DND-41 (cell line): ENCODE results near the gene NR2F6.

Experiments used
- ATAC-seq: fragments of 200-7000 bp; cut with Tn5 transposase; 3 replicates; pipeline ENCODE4 v1.9.1; 2021; ENCODE audit warnings: low read depth; ENCODE audit not compliant: insufficient read depth
- DNase-seq: peaks from one replicate; pipeline ENCODE4 v3.0.0-alpha.2; 2020
- H2AFZ ChIP-seq: 2 replicates; pipeline ENCODE4 v1.6.0; 2012; ENCODE audit warnings: low read depth, low read length
- H3K27ac ChIP-seq: 2 replicates; pipeline ENCODE4 v1.5.1; 2012; ENCODE audit warnings: low read length, inconsistent platforms
- H3K27me3 ChIP-seq: fragments of 200-600 bp; sonication (generic); 2 replicates; pipeline ENCODE4 v1.6.0; 2012; ENCODE audit warnings: low read length, mild to moderate bottlenecking, inconsistent platforms; ENCODE audit not compliant: insufficient read depth, poor library complexity
- H3K36me3 ChIP-seq: 2 replicates; pipeline ENCODE4 v1.5.1; 2012; ENCODE audit warnings: low read length, inconsistent platforms; ENCODE audit not compliant: insufficient read depth
- H3K4me1 ChIP-seq: 2 replicates; pipeline ENCODE4 v1.5.1; 2012; ENCODE audit warnings: mild to moderate bottlenecking, low read length; ENCODE audit not compliant: insufficient read depth
- H3K4me2 ChIP-seq: 2 replicates; pipeline ENCODE4 v1.6.0; 2012; ENCODE audit warnings: mild to moderate bottlenecking, moderate library complexity, low read length, inconsistent platforms; ENCODE audit not compliant: insufficient read depth
- H3K4me3 ChIP-seq, 2 experiments: fragments of 200-600 bp in 1 of 2; shearing (Covaris generic) in 1 of 2; 2 replicates each; pipeline ENCODE4 v1.5.1; 2012 to 2016; ENCODE audit warnings: inconsistent platforms in 2 of 2, low read length in 2 of 2, mild to moderate bottlenecking in 2 of 2, low read depth in 1 of 2, moderate library complexity in 1 of 2
- H3K79me2 ChIP-seq: 2 replicates; pipeline ENCODE4 v1.6.0; 2012; ENCODE audit warnings: low read length, inconsistent platforms; ENCODE audit not compliant: insufficient read depth
- H3K9ac ChIP-seq: 2 replicates; pipeline ENCODE4 v1.6.0; 2012; ENCODE audit warnings: low read depth, mild to moderate bottlenecking, inconsistent platforms, low read length, moderate library complexity
- H3K9me3 ChIP-seq: 2 replicates; pipeline ENCODE4 v1.5.1; 2012; ENCODE audit warnings: low read length, moderate library complexity, mild to moderate bottlenecking, inconsistent platforms; ENCODE audit not compliant: insufficient read depth, severe bottlenecking
- H4K20me1 ChIP-seq: 2 replicates; pipeline ENCODE4 v1.6.0; 2012; ENCODE audit warnings: low read length; ENCODE audit not compliant: insufficient read depth
- CTCF ChIP-seq: IDR thresholded peaks from 2 replicates; pipeline ENCODE4 v1.5.1; 2012; ENCODE audit warnings: borderline replicate concordance, low read length, moderate library complexity, mild to moderate bottlenecking; ENCODE audit not compliant: poor library complexity, severe bottlenecking; ENCODE audit errors: extremely low read depth
- EZH2 ChIP-seq: IDR thresholded peaks from 3 replicates; pipeline ENCODE4 v1.6.1; 2012; ENCODE audit warnings: borderline replicate concordance, low read depth, mild to moderate bottlenecking, moderate library complexity, low read length, inconsistent platforms; ENCODE audit not compliant: severe bottlenecking

The NR2F6 gene

GRCh38 chr19:17235971-17236777 lies 9.5 kb downstream of the NR2F6 start:
- TF ChIP-seq CTCF (no peak), EZH2 (no peak)
- Histone ChIP-seq H2AFZ (peak overlapping the region; percentile 77), H3K36me3 (peaks cover 36% of the 10 kb centered on the region), H3K79me2 (peaks cover 35% of the 10 kb centered on the region), H3K27me3 (no peaks in the 10 kb centered on the region), H3K9me3 (no peaks in the 10 kb centered on the region), H3K9ac (peak overlapping the region; percentile 80), H3K27ac (peak overlapping the region; percentile 79), H3K4me2 (peak overlapping the region; percentile 100), H4K20me1 (peaks cover 32% of the 10 kb centered on the region), H3K4me3 (peak overlapping the region; percentile 77 to 90), H3K4me1 (peaks cover 27% of the 10 kb centered on the region)
- peak; percentile 68 for DNase-seq
- ATAC-seq = peak; percentile 63

- peaks cover 27% of the 10 kb centered on the region for H3K4me1 ChIP-seq
- DNase-seq (peak; percentile 77), ATAC-seq (peak; percentile 79)
- H4K20me1 ChIP-seq = peaks cover 32% of the 10 kb centered on the region
- H3K4me2 ChIP-seq = peak overlapping the region; percentile 100
- H3K4me3 ChIP-seq = peak overlapping the region; percentile 77 to 90
- peaks cover 40% of the 10 kb centered on the region for H3K36me3 ChIP-seq
- peak overlapping the region; percentile 79 for H3K27ac ChIP-seq
- H3K9me3 ChIP-seq = no peaks in the 10 kb centered on the region
- H3K79me2 ChIP-seq = peaks cover 35% of the 10 kb centered on the region
- H3K9ac ChIP-seq = peak overlapping the region; percentile 80
- peak overlapping the region; percentile 77 for H2AFZ ChIP-seq
- TF ChIP-seq EZH2 (no peak), CTCF (peak; percentile 71)
- H3K27me3 ChIP-seq = no peaks in the 10 kb centered on the region
Measured at GRCh38 chr19:17235300-17235970, 10.3 kb downstream of the NR2F6 start.

GRCh38 chr19:17234911-17235299 lies 10.8 kb downstream of the NR2F6 start:
- Histone ChIP-seq H3K4me2 (peak overlapping the region; percentile 100), H4K20me1 (peaks cover 34% of the 10 kb centered on the region), H2AFZ (peak overlapping the region; percentile 77), H3K4me1 (peaks cover 27% of the 10 kb centered on the region), H3K4me3 (peak overlapping the region; percentile 77 to 90), H3K9me3 (no peaks in the 10 kb centered on the region), H3K27ac (peak overlapping the region; percentile 79), H3K9ac (peak overlapping the region; percentile 80), H3K27me3 (no peaks in the 10 kb centered on the region), H3K79me2 (peaks cover 33% of the 10 kb centered on the region), H3K36me3 (peaks cover 38% of the 10 kb centered on the region)
- peak; percentile 68 for ATAC-seq
- no peak for TF ChIP-seq EZH2
- no peak for TF ChIP-seq CTCF
- peak; percentile 74 for DNase-seq
